Smooth muscle cell of the umbilical artery (primary cell): Measurements from ENCODE around the gene VPS36. TPM values are rescaled to one million over a fixed set of nuclear protein-coding genes. Genes with fewer than 3 reads are reported as not detected.

Experiments used
- total RNA-seq: library from RNA; depleted of rRNA; stranded (reverse); fragments of >200 nt; gene quantifications from 2 replicates; pipeline ENCODE4 v1.2.3, GENCODE V29; 2014

The VPS36 gene, protein sequence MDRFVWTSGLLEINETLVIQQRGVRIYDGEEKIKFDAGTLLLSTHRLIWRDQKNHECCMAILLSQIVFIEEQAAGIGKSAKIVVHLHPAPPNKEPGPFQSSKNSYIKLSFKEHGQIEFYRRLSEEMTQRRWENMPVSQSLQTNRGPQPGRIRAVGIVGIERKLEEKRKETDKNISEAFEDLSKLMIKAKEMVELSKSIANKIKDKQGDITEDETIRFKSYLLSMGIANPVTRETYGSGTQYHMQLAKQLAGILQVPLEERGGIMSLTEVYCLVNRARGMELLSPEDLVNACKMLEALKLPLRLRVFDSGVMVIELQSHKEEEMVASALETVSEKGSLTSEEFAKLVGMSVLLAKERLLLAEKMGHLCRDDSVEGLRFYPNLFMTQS
- total RNA-seq: 28.2 and 29.9 TPM in 2 replicates

DNA sequence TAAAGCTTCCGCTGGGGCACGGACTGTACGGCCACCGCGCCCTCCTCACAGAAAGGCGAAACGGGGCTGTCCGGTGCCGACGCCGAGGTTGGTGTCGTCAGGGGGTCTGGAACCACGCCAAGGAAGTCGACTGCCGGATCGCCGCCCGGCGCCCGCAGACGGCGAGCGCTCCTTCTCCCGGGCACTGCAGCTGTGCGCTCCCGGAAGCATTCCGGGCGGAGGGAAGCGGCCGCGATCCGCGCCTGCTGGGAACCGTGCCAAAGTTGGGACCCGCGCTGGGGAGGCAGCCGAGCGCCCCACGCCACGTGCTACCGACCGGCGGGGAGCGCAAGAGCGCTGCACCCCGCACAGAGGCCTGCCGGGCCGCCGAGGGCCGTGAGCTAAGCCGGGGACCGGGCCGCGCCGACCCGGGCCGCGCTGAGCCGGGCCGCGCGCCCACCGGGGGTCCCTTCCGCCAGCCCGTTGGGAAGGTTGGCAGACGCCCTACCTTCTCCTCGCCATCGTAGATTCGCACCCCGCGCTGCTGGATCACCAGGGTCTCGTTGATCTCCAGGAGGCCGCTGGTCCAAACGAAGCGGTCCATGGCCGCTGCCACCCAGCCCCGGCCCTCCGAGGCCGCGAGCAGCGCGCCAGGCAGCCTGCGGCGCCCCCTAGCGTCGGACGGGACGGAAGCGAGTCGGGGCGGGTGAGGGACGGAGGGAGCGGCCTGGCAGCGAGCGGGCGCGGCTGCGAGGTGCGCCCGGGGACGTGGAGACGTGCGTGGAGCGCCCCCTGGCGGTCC lies at the start of gene VPS36:
Gene VPS36, minus strand, starts transcription at position 623 of the 781 bp plus-strand sequence. Its CDS starts 40 bp downstream, at position 583.

DNA sequence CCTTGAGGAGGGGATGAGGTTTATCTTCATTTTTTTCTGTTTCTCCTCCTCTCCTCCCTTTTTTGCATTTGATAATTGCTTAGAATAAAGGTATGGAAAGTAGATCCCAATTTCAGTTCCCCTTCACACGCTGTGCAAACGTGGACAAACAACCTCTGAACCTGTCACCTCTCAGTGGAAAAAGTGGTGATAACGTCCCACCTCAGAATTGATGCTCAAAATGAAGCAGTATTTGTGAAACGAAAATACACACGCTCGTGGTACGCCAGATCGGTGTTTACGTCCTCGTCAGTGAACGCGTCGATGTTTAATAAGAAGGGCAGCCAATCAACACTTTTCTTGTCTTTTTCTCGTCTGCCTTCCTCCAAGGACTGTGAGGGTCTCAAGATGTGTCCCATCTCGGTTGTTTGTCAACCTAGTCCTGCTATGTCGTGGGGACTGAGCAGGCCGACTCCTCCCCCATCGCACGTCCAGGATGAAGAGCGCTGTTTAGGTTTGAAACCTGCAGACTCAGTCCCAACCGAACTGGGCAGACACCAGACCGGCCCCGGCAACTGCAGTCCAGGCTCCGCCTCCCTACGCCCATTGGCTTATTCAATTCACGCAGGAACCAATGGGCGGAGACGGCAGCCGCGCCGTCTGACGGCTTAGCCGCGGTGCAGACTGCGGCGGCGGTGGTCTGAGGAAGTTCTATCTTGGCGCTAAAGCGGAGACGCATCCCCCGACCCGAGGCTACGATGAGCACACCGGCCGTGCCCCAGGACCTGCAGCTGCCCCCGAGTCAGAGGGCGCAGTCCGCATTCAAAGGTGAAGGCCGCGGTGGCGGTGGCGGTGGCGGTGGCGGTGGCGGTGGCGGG lies 4.6 kb upstream of the VPS36 start, which contains the start of gene CKAP2:
Gene CKAP2, plus strand, starts transcription at position 659 of the 857 bp plus-strand sequence. Its CDS starts 79 bp downstream, at position 738.

DNA sequence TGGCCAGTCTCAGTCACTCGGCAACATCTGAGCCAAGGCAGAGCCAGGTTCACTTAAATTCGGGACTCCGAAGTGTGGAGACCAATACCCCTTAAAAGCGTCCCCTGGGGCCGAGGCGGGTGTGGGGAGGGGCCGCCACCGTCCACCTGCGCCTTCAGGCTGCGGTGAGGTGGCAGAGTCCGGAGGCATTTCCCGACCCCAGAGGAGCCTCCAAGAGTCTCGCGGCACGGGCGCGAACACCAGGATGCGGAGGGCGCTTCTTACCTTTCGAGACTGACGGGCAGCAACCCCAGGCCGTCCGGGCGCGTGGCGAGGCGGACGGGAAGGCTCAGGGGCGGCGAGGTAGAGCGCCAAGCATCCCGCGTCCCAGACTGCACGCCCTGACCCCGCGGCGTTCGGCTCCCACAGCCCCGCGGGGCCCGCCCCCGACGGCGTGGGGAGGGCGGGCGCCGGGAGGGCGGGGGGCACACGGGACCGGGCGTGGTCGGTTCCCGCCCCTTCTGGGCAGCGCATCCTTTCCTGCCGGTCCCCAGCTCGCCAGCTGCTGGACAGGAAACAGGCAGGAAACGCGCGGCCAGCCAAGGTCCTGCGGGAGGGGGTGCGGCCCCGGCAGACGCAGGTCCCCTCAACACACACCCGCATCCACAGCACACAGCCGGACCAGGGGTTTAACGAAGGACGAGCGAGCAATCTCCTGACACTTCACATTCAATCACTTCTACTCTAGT lies 44.5 kb downstream of the VPS36 start, which contains the start of gene THSD1:
Gene THSD1, minus strand, starts transcription at position 406 of the 728 bp plus-strand sequence. CDS start 3,572 bp downstream, outside the sequence.

Other genes with a start within 250 kb of the VPS36 start
- gene THSD1, start 44.5 kb downstream of the VPS36 start, total RNA-seq: 10.1 and 12.1 TPM in 2 replicates
- 10.4 and 31.7 TPM in 2 replicates for gene CKAP2, start 4.8 kb upstream of the VPS36 start, total RNA-seq
- gene HNRNPA1L2, start 191.8 kb upstream of the VPS36 start, total RNA-seq: 2.5 and 2.7 TPM in 2 replicates
- gene SUGT1, start 202.2 kb upstream of the VPS36 start, total RNA-seq: 46.0 and 63.5 TPM in 2 replicates